Omental fat pad (tissue), 4 donors: ENCODE data around the gene MBD3L5. TPM values are rescaled to one million over a fixed set of nuclear protein-coding genes. Genes with fewer than 3 reads are reported as not detected.
"Not testable (repeated sequence)": the region's sequence is repeated elsewhere in the genome, so short reads cannot be mapped to it uniquely, and the experiment has no call there.

Experiments used
- ATAC-seq: fragments of 150-250 bp; one replicate; pipeline ENCODE4 v1.9.1; 2016; ENCODE audit warnings: mild to moderate bottlenecking, moderate library complexity; ENCODE audit not compliant: low FRiP score
- DNase-seq: peaks from one replicate; pipeline ENCODE4 v3.0.0-alpha.2; 2019; ENCODE audit warnings: low spot score
- CTCF ChIP-seq, 3 donors: fragments of 450-650 bp; IDR thresholded peaks; one replicate each; pipeline ENCODE4 v1.5.1; 2016 to 2017; ENCODE audit warnings: antibody characterized with exemption in 3 of 3, mild to moderate bottlenecking in 3 of 3, moderate library complexity in 2 of 3
- total RNA-seq, 4 donors: library from RNA; depleted of rRNA; stranded (reverse); fragments of >200 nt; gene quantifications; one replicate each; pipeline ENCODE4 v1.1.0, GENCODE V29; 2016

MBD3L5 gene
- total RNA-seq, result not detected

GRCh38 chr19:7030278-7030677, at the start of gene MBD3L5:
Gene MBD3L5 (plus strand): TSS chr19:7030578. CDS start chr19:7030612, 34 bp downstream.
- DNase-seq, ATAC-seq: not testable (repeated sequence)

- DNase-seq (no peak), ATAC-seq (no peak)
- no peak for TF ChIP-seq CTCF (IDR thresholded peaks at IDR 0.05)
Measured at GRCh38 chr19:6983448-6983847, 46.9 kb upstream of the MBD3L5 start.

GRCh38 chr19:6987850-6988249, 42.5 kb upstream of the MBD3L5 start:
- TF ChIP-seq CTCF (IDR thresholded peaks at IDR 0.05), result no peak
- no peak for DNase-seq
- no peak for ATAC-seq

GRCh38 chr19:6988257-6988656, 42.1 kb upstream of the MBD3L5 start:
- ATAC-seq, result no peak

GRCh38 chr19:6995054-6995453, 35.3 kb upstream of the MBD3L5 start:
- ATAC-seq, result no peak
- no peak for TF ChIP-seq CTCF (IDR thresholded peaks at IDR 0.05)
- no peak for DNase-seq

More at GRCh38 chr19:6988257-6988656, 42.1 kb upstream of the MBD3L5 start:
- DNase-seq, result no peak
- no peak for TF ChIP-seq CTCF (IDR thresholded peaks at IDR 0.05)

GRCh38 chr19:6996810-6997209, 33.6 kb upstream of the MBD3L5 start:
- no peak for TF ChIP-seq CTCF (IDR thresholded peaks at IDR 0.05)
- ATAC-seq (no peak), DNase-seq (no peak)

- DNase-seq (no peak), ATAC-seq (no peak)
- TF ChIP-seq CTCF (IDR thresholded peaks at IDR 0.05), result no peak
Measured at GRCh38 chr19:6997679-6998445, 32.5 kb upstream of the MBD3L5 start.
